IMR-90 (cell line): Measurements from ENCODE around the gene TNPO1. TPM values are rescaled to one million over a fixed set of nuclear protein-coding genes. Genes with fewer than 3 reads are reported as not detected.

Experiments used
- ATAC-seq: fragments of 200-7000 bp; cut with Tn5 transposase; 2 replicates; pipeline ENCODE4 v1.9.1; 2020; ENCODE audit warnings: low read depth, mild to moderate bottlenecking, moderate library complexity
- BruUV-seq: library from RNA; stranded (reverse); fragments of 400-500 nt; replicated peaks from 2 replicates; lab custom pipeline; 2021; lab: Mats Ljungman, UMichigan
- CTCF ChIA-PET: fragments of 300-600 bp; formaldehyde crosslinking; extraction: SDS; loops from one replicate; lab custom pipeline; 2021; ENCODE audit warnings: antibody characterized with exemption; lab: Yijun Ruan, JAX
- POLR2A ChIA-PET: fragments of 300-600 bp; sonication (Branson Sonifier 250); formaldehyde crosslinking; loops from one replicate; lab custom pipeline; 2022; ENCODE audit warnings: antibody characterized with exemption; ENCODE audit not compliant: unreplicated experiment; lab: Charles Lee
- DNase-seq: peaks from one replicate; pipeline ENCODE4 v3.0.0; 2013
- H2AFZ ChIP-seq: replicated peaks from 2 replicates; pipeline ENCODE3; 2013; ENCODE audit warnings: low read length, mild to moderate bottlenecking; ENCODE audit not compliant: poor library complexity
- H2AK5ac ChIP-seq: 2 replicates; pipeline ENCODE4 v1.6.1; 2013; ENCODE audit warnings: low read depth, low read length, inconsistent platforms
- H2AK9ac ChIP-seq: replicated peaks from 2 replicates; pipeline ENCODE3; 2013; ENCODE audit warnings: mild to moderate bottlenecking, low read depth, low read length, moderate library complexity; ENCODE audit not compliant: poor library complexity
- H2BK120ac ChIP-seq: 2 replicates; pipeline ENCODE4 v1.6.1; 2013; ENCODE audit warnings: low read depth, low read length, inconsistent platforms
- H2BK15ac ChIP-seq: 3 replicates; pipeline ENCODE4 v1.6.1; 2013; ENCODE audit warnings: low read depth, low read length, inconsistent platforms
- H2BK20ac ChIP-seq: 2 replicates; pipeline ENCODE4 v1.6.1; 2013; ENCODE audit warnings: low read depth, mild to moderate bottlenecking, inconsistent platforms, low read length, moderate library complexity
- H2BK5ac ChIP-seq: 2 replicates; pipeline ENCODE4 v1.6.1; 2013; ENCODE audit warnings: mild to moderate bottlenecking, low read depth, low read length, inconsistent platforms; ENCODE audit not compliant: poor library complexity, severe bottlenecking
- H3K14ac ChIP-seq: replicated peaks from 2 replicates; pipeline ENCODE4 v1.6.1; 2013; ENCODE audit warnings: low read depth, low read length, inconsistent platforms
- H3K18ac ChIP-seq: 2 replicates; pipeline ENCODE4 v1.6.1; 2013; ENCODE audit warnings: low read depth, low read length, control low read depth
- H3K23ac ChIP-seq: 2 replicates; pipeline ENCODE4 v1.6.1; 2013; ENCODE audit warnings: low read depth, low read length, inconsistent platforms
- H3K27ac ChIP-seq: 2 replicates; pipeline ENCODE4 v1.5.1; 2013; ENCODE audit warnings: mild to moderate bottlenecking, control low read depth, low read length; ENCODE audit not compliant: insufficient read depth
- H3K27me3 ChIP-seq: 2 replicates; pipeline ENCODE4 v1.6.1; 2013; ENCODE audit warnings: low read length; ENCODE audit not compliant: control insufficient read depth, insufficient read depth
- H3K36me3 ChIP-seq: 2 replicates; pipeline ENCODE4 v1.6.1; 2013; ENCODE audit warnings: low read length, mixed read lengths; ENCODE audit not compliant: control insufficient read depth, insufficient read depth
- H3K4ac ChIP-seq: 2 replicates; pipeline ENCODE4 v1.6.1; 2013; ENCODE audit warnings: low read depth, low read length, inconsistent platforms
- H3K4me1 ChIP-seq: 2 replicates; pipeline ENCODE4 v1.6.1; 2013; ENCODE audit warnings: low read length, mixed read lengths; ENCODE audit not compliant: control insufficient read depth, insufficient read depth
- H3K4me2 ChIP-seq: 2 replicates; pipeline ENCODE4 v1.6.1; 2013; ENCODE audit warnings: low read depth, mild to moderate bottlenecking, control low read depth, low read length, moderate library complexity
- H3K4me3 ChIP-seq: 2 replicates; pipeline ENCODE4 v1.5.1; 2013; ENCODE audit warnings: low read depth, mild to moderate bottlenecking, control low read depth, low read length, moderate library complexity; ENCODE audit not compliant: insufficient read depth
- H3K56ac ChIP-seq: 2 replicates; pipeline ENCODE4 v1.6.1; 2013; ENCODE audit warnings: low read length, inconsistent platforms; ENCODE audit not compliant: insufficient read depth; ENCODE audit errors: extremely low read depth
- H3K79me1 ChIP-seq, 2 experiments: 2 replicates each; pipeline ENCODE4 v1.6.1; 2013; ENCODE audit warnings: low read length in 2 of 2, inconsistent platforms in 1 of 2, low read depth in 1 of 2
- H3K9ac ChIP-seq: 2 replicates; pipeline ENCODE4 v1.6.1; 2013; ENCODE audit warnings: low read depth, low read length, control low read depth
- H3K9me1 ChIP-seq: 2 replicates; pipeline ENCODE4 v1.6.1; 2013; ENCODE audit warnings: low read length, inconsistent platforms; ENCODE audit not compliant: insufficient read depth
- H3K9me3 ChIP-seq: 2 replicates; pipeline ENCODE4 v1.6.1; 2013; ENCODE audit warnings: low read length; ENCODE audit not compliant: control insufficient read depth, insufficient read depth
- H4K20me1 ChIP-seq: 2 replicates; pipeline ENCODE4 v1.6.1; 2013; ENCODE audit warnings: low read length, inconsistent platforms; ENCODE audit not compliant: insufficient read depth
- H4K5ac ChIP-seq: 2 replicates; pipeline ENCODE4 v1.6.1; 2013; ENCODE audit warnings: mild to moderate bottlenecking, low read depth, low read length, control low read depth
- H4K8ac ChIP-seq, 2 experiments: 2 replicates each; pipeline ENCODE4 v1.6.1; 2013; ENCODE audit warnings: low read depth in 2 of 2, low read length in 2 of 2, control low read depth in 1 of 2, inconsistent platforms in 1 of 2
- H4K91ac ChIP-seq: 2 replicates; pipeline ENCODE4 v1.6.1; 2013; ENCODE audit warnings: low read depth, low read length, inconsistent platforms; ENCODE audit not compliant: insufficient read depth
- CHD1 ChIP-seq: IDR thresholded peaks from 2 replicates; pipeline ENCODE4 v1.6.1; 2012; ENCODE audit warnings: low read depth, low read length, improper control_type of control experiment
- MXI1 ChIP-seq: IDR thresholded peaks from 2 replicates; pipeline ENCODE4 v1.6.1; 2012; ENCODE audit warnings: low read depth, mild to moderate bottlenecking, low read length, moderate library complexity, borderline replicate concordance
- POLR2A ChIP-seq: IDR thresholded peaks from 2 replicates; pipeline ENCODE4 v1.6.1; 2012; ENCODE audit warnings: mild to moderate bottlenecking, low read depth, low read length
- RAD21 ChIP-seq: IDR thresholded peaks from 2 replicates; pipeline ENCODE4 v1.6.1; 2012; ENCODE audit warnings: low read length, improper control_type of control experiment
- SMC3 ChIP-seq: fragments of 150-350 bp; IDR thresholded peaks from 2 replicates; pipeline ENCODE4 v1.6.1; 2016; ENCODE audit warnings: low read depth, mild to moderate bottlenecking, antibody characterized with exemption, low read length, moderate library complexity
- USF2 ChIP-seq: fragments of 150-350 bp; IDR thresholded peaks from 2 replicates; pipeline ENCODE4 v1.6.1; 2017; ENCODE audit warnings: mild to moderate bottlenecking, antibody characterized with exemption, low read length, low read depth
- WGBS, 2 experiments: methylation state at CpG; one replicate each; pipeline versions ENCODE4 v1.1.5 to v1.1.7; 2013; ENCODE audit warnings: missing lambda C conversion rate in 2 of 2; ENCODE audit not compliant: insufficient read length in 1 of 2; ENCODE audit errors: extremely low coverage in 2 of 2; 5-methylcytosine and 5-hydroxymethylcytosine counted together
- dilution Hi-C: fragments of 300-500 bp; cut with HindIII; formaldehyde crosslinking; loops from one replicate; pipeline ENCODE4 v1.14.3; 2018; ENCODE audit warnings: low sequenced_read_pairs; ENCODE audit not compliant: unreplicated experiment
- in situ Hi-C: fragments of 300-500 bp; cut with MboI; formaldehyde crosslinking; loops from 3 replicates; pipeline ENCODE4 v1.14.3; 2019; ENCODE audit warnings: low sequenced_read_pairs, inconsistent platforms, mixed read lengths
- intact Hi-C: fragments of 100-400 bp; cut with micrococcal nuclease; formaldehyde crosslinking; loops from 2 replicates; pipeline ENCODE4 v1.10.0; 2022
- polyA plus RNA-seq, 3 experiments: library from polyadenylated mRNA; depleted of rRNA; stranded (reverse); fragments of >200 nt; gene quantifications; 2 replicates each; pipeline ENCODE4 v1.2.3, GENCODE V29; 2012; ENCODE audit warnings: low replicate concordance in 1 of 3
- total RNA-seq: library from RNA; depleted of rRNA; stranded (reverse); fragments of >200 nt; gene quantifications from 2 replicates; pipeline ENCODE4 v1.2.3, GENCODE V29; 2012

TNPO1 gene
- total and polyA plus RNA-seq, 2 of the 4 experiments (the other 2 are of a cell fraction), result 45.5 to 400 TPM

GRCh38 chr5:72878854-72879253 lies 62.4 kb downstream of the TNPO1 start:
- Histone ChIP-seq H3K27me3 (no peaks in the 10 kb centered on the region), H3K23ac (no peak overlapping the region), H2AK5ac (no peak overlapping the region), H3K9ac (no peak overlapping the region), H4K91ac (no peak overlapping the region), H4K20me1 (peaks cover 7% of the 10 kb centered on the region), H2AFZ (no peak overlapping the region), H3K79me1 (peaks cover 9 to 47% of the 10 kb centered on the region in 2 experiments), H3K9me1 (peaks cover 2% of the 10 kb centered on the region; the same call in 1 of the 2 replicates), H4K5ac (no peak overlapping the region), H3K4ac (no peak overlapping the region), H3K27ac (no peak overlapping the region), H2AK9ac (no peak overlapping the region), H3K4me1 (no peaks in the 10 kb centered on the region; the same call in 1 of the 2 replicates), H3K9me3 (no peaks in the 10 kb centered on the region), H3K4me2 (no peak overlapping the region), H2BK15ac (no peak overlapping the region), H2BK120ac (no peak overlapping the region), H3K14ac (no peak overlapping the region), H3K4me3 (no peak overlapping the region), H3K18ac (no peak overlapping the region), H2BK20ac (no peak overlapping the region), H3K56ac (no peak overlapping the region), H3K36me3 (peaks cover 44% of the 10 kb centered on the region), H2BK5ac (no peak overlapping the region), H4K8ac (no peak overlapping the region)
- CTCF ChIA-PET, result no interaction called here
- ATAC-seq (no peak), DNase-seq (no peak)
- in situ Hi-C loops (no loop called here), dilution Hi-C loops (no loop called here), intact Hi-C loops (no loop called here)
- TF ChIP-seq MXI1 (no peak), RAD21 (no peak), SMC3 (no peak), CHD1 (no peak), USF2 (no peak), POLR2A (no peak)
- BruUV-seq, result no TSS peak
- POLR2A ChIA-PET, result no interaction called here
- no CpG with 5 or more reads among the region's 4 CpGs for WGBS, 2 experiments
